ENCODE results near the gene VPS35L. TPM values are rescaled to one million over a fixed set of nuclear protein-coding genes. Genes with fewer than 3 reads are reported as not detected.

Gene VPS35L
- total RNA-seq, 1 experiment from 2014 or later: 27.8 TPM

- no peak for DNase-seq (ENCODE audit: low spot score)
Observed at GRCh38 chr16:19694989-19695388, 139.5 kb downstream of the VPS35L start.

GRCh38 chr16:19696328-19696727, 140.8 kb downstream of the VPS35L start:
- DNase-seq (ENCODE audit: low spot score): peak; percentile 97

DNA sequence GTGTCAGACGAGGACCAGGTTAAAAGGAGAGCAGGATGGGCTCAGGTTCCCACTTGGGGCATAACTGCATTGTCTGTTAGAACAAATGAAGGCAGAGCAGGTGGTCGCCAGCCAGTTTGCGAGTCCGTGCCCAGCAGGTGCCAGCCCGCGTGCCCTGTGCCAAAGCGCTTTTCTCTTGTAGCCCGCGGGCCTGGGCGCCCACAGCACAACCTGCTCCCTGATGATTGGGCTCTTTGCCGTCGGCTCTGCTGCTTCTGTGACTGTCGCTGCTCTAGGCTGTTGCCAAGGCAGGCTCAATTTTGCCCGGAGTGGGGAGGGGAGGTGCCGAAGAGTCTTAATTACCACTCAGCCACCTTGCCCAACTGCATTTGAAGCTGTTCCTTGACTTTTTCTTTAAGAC, 141.5 kb downstream of the VPS35L start:
- DNase-seq (ENCODE audit: low spot score): no peak

GRCh38 chr16:19697756-19698318, 142.3 kb downstream of the VPS35L start:
- DNase-seq (ENCODE audit: low spot score): no peak

GRCh38 chr16:19698480-19699465, 143.3 kb downstream of the VPS35L start:
- peak; percentile 34 for DNase-seq (ENCODE audit: low spot score)

DNA sequence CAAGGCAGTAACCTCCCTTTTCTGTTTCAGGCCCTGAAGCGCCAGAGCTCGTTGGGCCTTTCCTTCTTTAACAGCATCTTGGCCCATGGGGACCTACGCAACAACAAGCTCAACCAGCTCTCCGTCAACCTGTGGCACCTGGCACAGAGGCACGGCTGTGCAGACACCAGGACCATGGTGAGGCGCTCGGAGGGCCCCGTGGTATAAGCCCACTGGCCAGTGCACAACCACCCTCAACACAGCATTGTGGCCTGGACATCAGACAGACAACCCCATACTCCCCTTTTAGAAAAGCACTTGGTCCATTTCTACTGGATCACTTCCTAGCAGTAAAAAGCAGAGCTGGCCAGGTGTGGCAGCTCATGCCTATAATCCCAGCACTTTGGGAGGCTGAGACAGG, 144.0 kb downstream of the VPS35L start:
- DNase-seq (ENCODE audit: low spot score): no peak

DNA sequence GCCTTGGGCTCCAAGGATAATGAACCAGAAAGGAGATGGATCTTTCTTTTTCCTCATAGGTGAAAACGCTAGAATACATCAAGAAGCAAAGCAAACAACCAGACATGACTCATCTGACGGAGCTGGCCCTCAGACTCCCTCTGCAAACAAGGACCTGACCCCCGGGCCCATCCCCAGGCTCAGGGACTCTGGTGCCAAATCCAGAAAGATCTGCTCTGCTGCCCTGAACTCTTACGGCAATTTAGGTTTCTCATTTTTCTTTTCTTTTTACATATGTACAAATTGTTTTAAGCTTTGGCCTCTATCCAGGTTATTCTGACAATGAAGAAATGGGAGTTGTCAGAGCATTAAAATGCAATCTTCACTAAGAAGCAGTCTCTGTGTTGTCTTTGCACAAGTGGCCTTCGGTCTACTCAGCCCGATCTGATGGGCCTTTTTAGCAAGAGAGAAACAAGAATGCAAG, 144.8 kb downstream of the VPS35L start:
- peak; percentile 56 for DNase-seq (ENCODE audit: low spot score)

DNA sequence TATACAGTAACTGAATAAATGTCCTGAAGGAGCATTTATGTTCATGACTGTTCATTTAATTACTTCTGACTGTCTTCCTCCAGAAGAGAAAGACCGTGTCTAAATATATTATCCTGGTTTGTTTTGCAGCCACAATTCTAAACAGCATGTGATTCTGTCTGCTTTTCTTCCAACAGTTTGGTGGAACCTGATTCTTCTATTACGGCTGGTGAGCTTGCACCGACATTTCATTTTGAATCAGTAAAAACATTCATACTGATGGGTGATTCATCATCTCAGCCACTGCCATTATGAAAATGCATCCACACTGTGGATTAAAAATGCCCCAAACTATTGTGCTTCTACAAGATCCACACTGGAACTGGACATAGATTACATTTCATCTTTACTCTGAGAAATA, 145.6 kb downstream of the VPS35L start:
- no peak for DNase-seq (ENCODE audit: low spot score)

- DNase-seq (ENCODE audit: low spot score): no peak
Observed at GRCh38 chr16:19703172-19703889, 147.8 kb downstream of the VPS35L start.

DNA sequence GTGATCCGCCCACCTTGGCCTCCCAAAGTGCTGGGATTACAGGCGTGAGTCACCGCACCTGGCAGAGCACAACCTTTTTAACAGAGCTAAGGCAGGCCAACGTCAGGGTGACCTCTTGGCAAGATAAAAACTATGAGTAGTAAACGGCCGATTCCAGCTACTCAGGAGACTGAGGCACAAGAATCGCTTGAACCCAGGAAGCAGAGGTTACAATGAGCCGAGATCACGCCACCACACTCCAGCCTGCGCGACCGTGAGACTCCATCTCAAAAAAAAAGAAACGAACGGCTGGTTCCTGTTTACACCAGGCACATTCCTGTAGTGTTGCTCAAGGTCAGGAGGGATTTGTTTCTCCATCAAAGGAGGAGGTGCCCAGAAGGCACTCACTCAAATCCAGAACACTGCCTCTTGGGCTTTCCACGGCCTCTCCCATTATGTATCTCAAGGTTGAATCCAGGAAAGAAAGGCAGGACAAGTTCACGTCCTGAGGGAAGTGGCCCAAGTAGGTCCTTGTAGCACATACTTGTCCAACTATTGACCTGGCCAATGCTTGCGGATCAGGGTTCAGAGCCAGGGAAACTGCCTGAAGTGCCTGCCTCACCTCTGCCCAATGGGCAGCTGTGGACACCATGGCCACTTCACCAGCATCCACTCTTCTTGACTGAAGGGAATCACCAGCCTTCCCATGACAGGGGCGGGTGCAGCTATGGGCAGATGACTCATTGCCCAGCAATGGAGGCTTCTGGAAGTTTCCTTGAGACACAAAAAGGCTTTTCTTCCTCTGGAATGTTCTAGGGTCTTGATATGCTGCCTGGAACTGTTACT, 149.0 kb downstream of the VPS35L start:
- DNase-seq (ENCODE audit: low spot score): peak; percentile 54

DNA sequence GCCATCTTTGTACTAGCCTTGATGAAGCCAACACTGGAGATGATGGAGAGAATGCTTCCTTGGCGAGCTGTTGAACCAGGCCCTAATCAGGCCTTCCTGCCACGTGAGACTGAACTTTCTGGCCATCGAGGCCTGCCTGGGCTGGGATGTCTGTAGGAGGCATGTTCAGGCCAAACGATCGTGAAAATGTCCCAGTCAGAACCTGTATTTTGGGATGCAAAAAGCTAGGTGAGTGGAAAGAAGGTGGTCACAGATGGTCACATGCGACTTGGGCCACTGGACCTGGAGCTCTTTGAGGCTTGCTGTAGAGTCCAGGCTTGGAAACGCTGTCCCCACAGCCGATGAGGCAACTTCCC, 149.6 kb downstream of the VPS35L start:
- no peak for DNase-seq (ENCODE audit: low spot score)

GRCh38 chr16:19705843-19706242, 150.3 kb downstream of the VPS35L start:
- no peak for DNase-seq (ENCODE audit: low spot score)

GRCh38 chr16:19706846-19707245, 151.3 kb downstream of the VPS35L start:
- DNase-seq (ENCODE audit: low spot score): no peak

DNA sequence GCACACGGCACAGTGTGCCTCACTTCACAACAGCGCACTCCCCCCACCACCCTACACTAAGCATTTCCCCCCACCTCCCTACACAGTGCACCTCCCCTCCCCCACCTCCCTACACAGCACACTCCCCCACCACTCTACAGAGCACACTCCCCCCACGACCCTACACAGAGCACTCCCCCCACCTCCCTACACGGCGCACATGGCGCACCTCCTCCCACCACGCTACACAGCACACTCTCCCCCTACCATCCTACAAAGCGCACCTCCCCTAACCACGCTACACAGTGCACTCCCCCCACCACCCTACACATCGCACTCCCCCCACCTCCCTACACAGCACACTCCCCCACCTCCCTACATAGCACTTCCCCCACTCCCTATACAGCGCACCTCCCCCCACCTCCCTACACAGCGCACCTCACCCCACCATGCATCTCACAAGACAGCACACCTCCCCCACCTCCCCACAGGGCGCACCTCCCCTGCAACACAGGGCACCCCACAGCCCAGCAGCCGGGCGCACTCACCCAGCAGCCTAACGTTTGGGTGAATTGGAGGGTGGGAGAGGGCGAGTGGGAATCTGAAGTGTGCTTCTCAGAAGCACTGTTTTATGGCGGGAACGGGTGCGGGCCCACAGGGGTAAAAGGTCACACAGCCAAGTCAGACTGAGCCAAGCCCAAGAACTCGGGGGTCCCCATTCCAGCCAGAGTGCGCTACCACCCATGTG, 152.2 kb downstream of the VPS35L start:
- no peak for DNase-seq (ENCODE audit: low spot score)

DNA sequence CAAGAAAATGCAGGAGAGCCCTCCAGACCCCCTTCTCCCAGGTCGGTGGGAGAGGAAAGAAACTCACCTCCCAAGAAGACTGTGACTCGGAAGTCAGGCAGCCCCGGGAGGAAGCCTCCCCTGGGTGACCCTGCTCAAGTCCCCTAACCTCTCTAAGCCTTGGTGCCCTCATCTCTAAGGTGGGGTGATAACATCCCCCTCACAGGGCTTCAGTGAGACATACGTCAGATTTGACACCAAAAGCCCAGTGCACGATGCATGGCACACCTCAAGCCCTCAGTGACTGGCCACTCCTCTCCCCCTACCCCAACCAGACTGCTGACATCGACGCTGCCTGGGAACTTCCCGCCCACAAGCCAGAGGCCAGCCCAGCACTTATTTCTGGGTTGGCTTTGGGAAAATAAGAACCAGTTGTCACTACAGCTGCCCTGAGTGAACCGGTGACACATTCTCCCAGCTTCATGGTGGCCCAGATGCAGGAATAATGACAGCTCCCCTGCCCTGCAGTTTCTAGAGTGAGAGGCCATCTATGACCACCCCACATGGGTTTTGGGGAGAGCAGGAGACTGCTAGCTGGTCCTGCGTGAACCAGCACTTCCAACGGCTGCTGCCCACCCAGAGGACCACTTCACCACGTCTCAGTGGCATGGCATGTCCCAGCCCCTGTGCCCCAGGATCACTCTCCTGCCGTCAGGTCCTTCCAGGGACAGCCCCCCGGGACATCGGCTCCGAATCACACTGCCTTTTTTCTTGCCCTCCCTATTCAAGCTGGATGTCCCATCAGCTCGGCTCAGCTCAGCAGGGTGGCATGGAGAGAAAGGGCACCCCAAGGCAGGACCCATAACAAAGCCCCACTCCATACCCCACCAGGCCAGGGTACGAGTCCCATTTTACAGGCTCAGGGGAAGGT, 153.0 kb downstream of the VPS35L start:
- DNase-seq (ENCODE audit: low spot score): no peak

GRCh38 chr16:19709381-19710136, 154.1 kb downstream of the VPS35L start:
- DNase-seq (ENCODE audit: low spot score): no peak

- no peak for DNase-seq (ENCODE audit: low spot score)
Observed at GRCh38 chr16:19710191-19710908, 154.8 kb downstream of the VPS35L start.

GRCh38 chr16:19710991-19711545, 155.6 kb downstream of the VPS35L start:
- no peak for DNase-seq (ENCODE audit: low spot score)

Data from A172 (cell line).